Endothelial cell of umbilical vein (primary cell): Measurements from ENCODE around the gene CHRNA1. TPM values are rescaled to one million over a fixed set of nuclear protein-coding genes. Genes with fewer than 3 reads are reported as not detected.

Experiments used
- BruUV-seq: library from RNA; stranded (reverse); fragments of 400-500 nt; replicated peaks from 2 replicates; lab custom pipeline; 2021; lab: Mats Ljungman, UMichigan
- CTCF ChIA-PET: fragments of 300-600, 350-600 bp; sonication (Branson Sonifier 250); formaldehyde crosslinking; loops from one replicate; lab custom pipeline; 2021; ENCODE audit warnings: antibody characterized with exemption, inconsistent platforms; lab: Charles Lee
- POLR2A ChIA-PET: fragments of 300-600, 350-600 bp; sonication (Branson Sonifier 250); formaldehyde crosslinking; loops from one replicate; lab custom pipeline; 2021; ENCODE audit warnings: antibody characterized with exemption, inconsistent platforms; lab: Charles Lee
- DNase-seq: peaks from one replicate; pipeline ENCODE4 v3.0.0-alpha.2; 2011; ENCODE audit warnings: low read depth, low spot score
- FAIRE-seq: peaks from 2 replicates; lab custom pipeline; 2011; peaks lifted over from hg19 to GRCh38; lab: Jason Lieb, UNC
- H2AFZ ChIP-seq: 2 replicates; pipeline ENCODE4 v1.6.0; 2012; ENCODE audit warnings: low read depth, low read length, control low read depth, inconsistent platforms
- H3K27ac ChIP-seq: 2 replicates; pipeline ENCODE4 v1.5.1; 2011; ENCODE audit warnings: low read depth, mild to moderate bottlenecking, control low read depth, low read length, moderate library complexity; ENCODE audit not compliant: insufficient read depth
- H3K27me3 ChIP-seq, 2 experiments: 2 replicates each; pipeline versions ENCODE4 v1.6.0 to v1.6.1; 2011; ENCODE audit warnings: low read length in 2 of 2, mixed read lengths in 1 of 2; ENCODE audit not compliant: control insufficient read depth in 2 of 2, insufficient read depth in 2 of 2
- H3K36me3 ChIP-seq, 2 experiments: 2 replicates in 1 of 2; 3 replicates in 1 of 2; pipeline ENCODE4 v1.5.1; 2011; ENCODE audit warnings: low read length in 2 of 2, mild to moderate bottlenecking in 1 of 2, moderate library complexity in 1 of 2; ENCODE audit not compliant: control insufficient read depth in 2 of 2, insufficient read depth in 2 of 2; ENCODE audit errors: extremely low read depth in 1 of 2
- H3K4me1 ChIP-seq: 3 replicates; pipeline ENCODE4 v1.5.1; 2011; ENCODE audit warnings: mild to moderate bottlenecking, low read length; ENCODE audit not compliant: control insufficient read depth, insufficient read depth; ENCODE audit errors: extremely low read depth
- H3K4me2 ChIP-seq: 2 replicates; pipeline ENCODE4 v1.6.1; 2011; ENCODE audit warnings: low read length, control low read depth, mixed read lengths; ENCODE audit not compliant: insufficient read depth
- H3K4me3 ChIP-seq, 3 experiments: fragments of 200-600 bp in 1 of 3; sonication (generic), shearing (Covaris generic) in 1 of 3; replicated peaks in 1 of 3; 2 replicates each; pipeline ENCODE4 v1.5.1; 2011 to 2016; ENCODE audit warnings: control low read depth in 3 of 3, low read length in 3 of 3, mild to moderate bottlenecking in 2 of 3, inconsistent platforms in 1 of 3, low read depth in 1 of 3, moderate library complexity in 1 of 3; ENCODE audit not compliant: insufficient read depth in 1 of 3
- H3K79me2 ChIP-seq: 2 replicates; pipeline ENCODE4 v1.6.0; 2012; ENCODE audit warnings: low read length, inconsistent platforms; ENCODE audit not compliant: control insufficient read depth, insufficient read depth
- H3K9ac ChIP-seq: replicated peaks from 2 replicates; pipeline ENCODE3; 2011; ENCODE audit warnings: low read length, control low read depth; ENCODE audit not compliant: insufficient read depth; ENCODE audit errors: extremely low read depth
- H3K9me1 ChIP-seq: replicated peaks from 3 replicates; pipeline ENCODE4 v1.6.0; 2011; ENCODE audit warnings: mild to moderate bottlenecking, low read length; ENCODE audit not compliant: control insufficient read depth, insufficient read depth; ENCODE audit errors: extremely low read depth
- H3K9me3 ChIP-seq: replicated peaks from 2 replicates; pipeline ENCODE4 v1.5.1; 2012; ENCODE audit warnings: low read length, inconsistent platforms; ENCODE audit not compliant: control insufficient read depth, insufficient read depth
- H4K20me1 ChIP-seq: replicated peaks from 2 replicates; pipeline ENCODE3; 2011; ENCODE audit warnings: mild to moderate bottlenecking, low read length; ENCODE audit not compliant: control insufficient read depth, insufficient read depth; ENCODE audit errors: extremely low read depth
- EZH2 ChIP-seq: IDR thresholded peaks from 2 replicates; pipeline ENCODE4 v1.6.1; 2012; ENCODE audit warnings: borderline replicate concordance, low read depth, mild to moderate bottlenecking, moderate library complexity, low read length, inconsistent platforms; ENCODE audit not compliant: severe bottlenecking
- FOS ChIP-seq: IDR thresholded peaks from 2 replicates; pipeline ENCODE4 v1.6.1; 2011; ENCODE audit warnings: mild to moderate bottlenecking, low read length, moderate library complexity, borderline replicate concordance; ENCODE audit not compliant: insufficient read depth
- GATA2 ChIP-seq: IDR thresholded peaks from 2 replicates; pipeline ENCODE4 v1.7.0; 2011; ENCODE audit warnings: low read depth, mild to moderate bottlenecking, moderate library complexity, mixed read lengths, low read length; ENCODE audit not compliant: insufficient read length, insufficient read depth
- JUN ChIP-seq: IDR thresholded peaks from 2 replicates; pipeline ENCODE4 v1.6.1; 2011; ENCODE audit warnings: borderline replicate concordance, low read depth; ENCODE audit not compliant: insufficient read length, insufficient read depth
- MAX ChIP-seq: IDR thresholded peaks from 2 replicates; pipeline ENCODE4 v1.6.1; 2011; ENCODE audit not compliant: insufficient read depth, insufficient read length
- MYC ChIP-seq: IDR thresholded peaks from one replicate; pipeline ENCODE4 v1.6.1; 2011; ENCODE audit warnings: mild to moderate bottlenecking, low read depth, low read length
- POLR2A ChIP-seq: IDR thresholded peaks from 2 replicates; pipeline ENCODE4 v1.6.1; 2012; ENCODE audit warnings: low read depth, mild to moderate bottlenecking, control low read depth, low read length
- POLR2AphosphoS5 ChIP-seq: IDR thresholded peaks from 2 replicates; pipeline ENCODE4 v1.6.1; 2012; ENCODE audit warnings: low read depth, mild to moderate bottlenecking, control low read depth, low read length, moderate library complexity; ENCODE audit not compliant: insufficient read depth
- dilution Hi-C: fragments of 300-500 bp; cut with MboI; formaldehyde crosslinking; loops from one replicate; pipeline ENCODE4 v1.15.0; 2019; ENCODE audit warnings: low sequenced_read_pairs; ENCODE audit not compliant: extremely low pct_ligation_motif_present
- intact Hi-C: fragments of 100-400 bp; cut with micrococcal nuclease; formaldehyde crosslinking; loops from one replicate; pipeline ENCODE4 v1.10.0; 2022
- polyA plus RNA-seq, 4 experiments: library from polyadenylated mRNA; depleted of rRNA in 3 of 4; stranded (reverse) in 3 of 4; unstranded in 1 of 4; fragments of >200 nt; gene quantifications; 2 replicates each; pipeline versions ENCODE4 v1.2.1 to v1.2.3, GENCODE V29; 2011 to 2012; ENCODE audit warnings: missing spikeins in 1 of 4
- total RNA-seq: library from RNA; stranded (reverse); gene quantifications from 2 replicates; pipeline ENCODE4 v1.2.3, GENCODE V29; 2021
- TF ChIP-seq, protein P1 (sequence below), 2 donors: IDR thresholded peaks; 1 replicate in 1 of 2; 2 replicates in 1 of 2; pipeline ENCODE4 v1.5.1; 2011; ENCODE audit warnings: low read length in 2 of 2, mild to moderate bottlenecking in 2 of 2, moderate library complexity in 2 of 2, control low read depth in 1 of 2, inconsistent platforms in 1 of 2, low read depth in 1 of 2; ENCODE audit not compliant: insufficient read depth in 1 of 2; ENCODE audit errors: extremely low read depth in 1 of 2

Gene CHRNA1
- total and polyA plus RNA-seq, 2 donors (not counting 3 experiments of a cell fraction or from before 2014, with no cell fraction given) = 11.3 to 18.2 TPM

DNA sequence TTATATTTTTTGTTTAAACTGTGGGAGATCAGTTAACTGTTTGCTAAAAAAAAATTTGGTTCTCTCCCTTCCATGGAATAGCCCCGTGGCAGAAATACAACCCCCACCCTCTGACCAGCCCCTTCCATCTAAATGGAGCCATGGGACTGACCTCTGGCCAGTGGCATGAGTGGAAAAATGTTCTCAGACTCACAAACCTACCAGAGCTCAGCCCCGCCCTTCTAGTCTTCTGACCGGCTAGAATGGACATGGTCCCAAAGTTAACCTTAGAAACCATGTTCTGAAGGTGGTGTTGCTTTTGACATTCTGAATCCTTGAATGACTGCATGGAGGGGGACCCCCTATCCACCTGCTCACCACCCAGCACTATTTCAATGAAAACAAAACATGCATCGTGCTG lies 1.3 kb upstream of the CHRNA1 start:
- Histone ChIP-seq H3K4me1 (peaks cover 23% of the 10 kb centered on the region), H2AFZ (no peak overlapping the region), H3K36me3 (no peaks in the 10 kb centered on the region), H3K9ac (no peak overlapping the region), H4K20me1 (no peaks in the 10 kb centered on the region), H3K79me2 (no peaks in the 10 kb centered on the region), H3K4me2 (no peak overlapping the region), H3K9me3 (no peaks in the 10 kb centered on the region), H3K27me3 (no peaks in the 10 kb centered on the region), H3K27ac (no peak overlapping the region), H3K4me3 (no peak overlapping the region), H3K9me1 (no peaks in the 10 kb centered on the region)
- ChIA-PET CTCF (interaction anchor here (0.9 to 6.6 kb wide), 8 partner anchors 10 to 242 kb away, joined by 3 to 85 read pairs (median 11); no protein-coding TSS in a partner anchor), POLR2A (no interaction called here)
- TF ChIP-seq POLR2AphosphoS5 (no peak), MYC (no peak), JUN (no peak), GATA2 (no peak), MAX (no peak), POLR2A (no peak), FOS (no peak), EZH2 (no peak)
- TF ChIP-seq, protein P1, sequence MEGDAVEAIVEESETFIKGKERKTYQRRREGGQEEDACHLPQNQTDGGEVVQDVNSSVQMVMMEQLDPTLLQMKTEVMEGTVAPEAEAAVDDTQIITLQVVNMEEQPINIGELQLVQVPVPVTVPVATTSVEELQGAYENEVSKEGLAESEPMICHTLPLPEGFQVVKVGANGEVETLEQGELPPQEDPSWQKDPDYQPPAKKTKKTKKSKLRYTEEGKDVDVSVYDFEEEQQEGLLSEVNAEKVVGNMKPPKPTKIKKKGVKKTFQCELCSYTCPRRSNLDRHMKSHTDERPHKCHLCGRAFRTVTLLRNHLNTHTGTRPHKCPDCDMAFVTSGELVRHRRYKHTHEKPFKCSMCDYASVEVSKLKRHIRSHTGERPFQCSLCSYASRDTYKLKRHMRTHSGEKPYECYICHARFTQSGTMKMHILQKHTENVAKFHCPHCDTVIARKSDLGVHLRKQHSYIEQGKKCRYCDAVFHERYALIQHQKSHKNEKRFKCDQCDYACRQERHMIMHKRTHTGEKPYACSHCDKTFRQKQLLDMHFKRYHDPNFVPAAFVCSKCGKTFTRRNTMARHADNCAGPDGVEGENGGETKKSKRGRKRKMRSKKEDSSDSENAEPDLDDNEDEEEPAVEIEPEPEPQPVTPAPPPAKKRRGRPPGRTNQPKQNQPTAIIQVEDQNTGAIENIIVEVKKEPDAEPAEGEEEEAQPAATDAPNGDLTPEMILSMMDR (IDR thresholded peaks at IDR 0.05; ENCODE audit: extremely low read depth in 1 of 2, insufficient read depth in 1 of 2, low read depth in 1 of 2, low read length in 2 of 2) = no peak
- intact Hi-C loops = loop anchor here (10.0 kb wide), 1 partner anchor 399 kb away; the partner anchor contains the start of gene ATF2
- BruUV-seq = no TSS peak
- dilution Hi-C loops = no loop called here
- DNase-seq = no peak
- FAIRE-seq = no peak
